ENCODE measurements around the gene RBM20. TPM values are rescaled to one million over a fixed set of nuclear protein-coding genes. Genes with fewer than 3 reads are reported as not detected.

RBM20 gene
- total and polyA plus RNA-seq, 2 of the 13 experiments (the other 11 are each of a cell fraction or from before 2014, with no cell fraction given) = 0.02 to 0.22 TPM

DNA sequence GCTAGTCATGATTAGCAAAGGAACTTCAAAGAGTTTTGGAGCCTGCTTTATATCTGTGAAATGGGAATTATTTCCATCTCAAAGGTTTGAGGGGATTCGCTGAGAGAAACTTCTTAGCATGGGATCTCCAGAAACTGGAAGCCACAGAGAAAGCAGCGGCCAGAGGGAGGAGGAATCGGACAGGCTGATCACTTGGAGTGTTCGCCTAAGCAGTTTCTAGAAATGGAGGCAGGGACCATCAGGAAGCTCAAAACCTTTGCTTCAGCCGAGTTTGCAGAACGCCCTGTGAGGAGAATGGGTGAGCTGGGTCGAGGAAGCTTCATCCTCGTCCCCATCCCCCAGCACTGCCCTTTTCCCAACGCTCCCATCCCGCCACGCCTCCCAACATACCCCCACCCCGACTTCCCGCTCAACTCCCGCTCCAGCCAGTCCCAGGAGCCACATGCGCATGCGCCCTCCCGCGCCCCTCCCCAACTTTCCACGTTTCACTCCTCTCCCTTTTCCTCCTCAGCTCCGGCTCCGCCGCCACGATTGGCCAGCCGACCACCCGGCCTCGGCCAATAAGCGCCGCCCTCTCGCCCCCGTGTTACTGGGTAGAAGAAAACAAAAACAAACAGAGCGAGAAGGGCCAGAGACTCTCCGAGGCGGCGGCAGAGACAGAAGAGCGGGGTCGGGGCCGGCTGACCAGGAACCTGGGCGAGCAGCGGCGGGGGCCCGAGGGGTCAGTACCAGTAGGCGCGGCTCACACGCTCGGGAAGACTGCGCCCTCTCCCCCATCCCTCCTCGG, 227.4 kb downstream of the RBM20 start, which contains the start of gene PDCD4 (continued):
- TF ChIP-seq, protein P1, sequence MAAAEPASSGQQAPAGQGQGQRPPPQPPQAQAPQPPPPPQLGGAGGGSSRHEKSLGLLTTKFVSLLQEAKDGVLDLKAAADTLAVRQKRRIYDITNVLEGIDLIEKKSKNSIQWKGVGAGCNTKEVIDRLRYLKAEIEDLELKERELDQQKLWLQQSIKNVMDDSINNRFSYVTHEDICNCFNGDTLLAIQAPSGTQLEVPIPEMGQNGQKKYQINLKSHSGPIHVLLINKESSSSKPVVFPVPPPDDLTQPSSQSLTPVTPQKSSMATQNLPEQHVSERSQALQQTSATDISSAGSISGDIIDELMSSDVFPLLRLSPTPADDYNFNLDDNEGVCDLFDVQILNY (CRISPR knock-in tag; conservative IDR thresholded peaks at IDR 0.05) = no peak
- TF ChIP-seq, protein P2, sequence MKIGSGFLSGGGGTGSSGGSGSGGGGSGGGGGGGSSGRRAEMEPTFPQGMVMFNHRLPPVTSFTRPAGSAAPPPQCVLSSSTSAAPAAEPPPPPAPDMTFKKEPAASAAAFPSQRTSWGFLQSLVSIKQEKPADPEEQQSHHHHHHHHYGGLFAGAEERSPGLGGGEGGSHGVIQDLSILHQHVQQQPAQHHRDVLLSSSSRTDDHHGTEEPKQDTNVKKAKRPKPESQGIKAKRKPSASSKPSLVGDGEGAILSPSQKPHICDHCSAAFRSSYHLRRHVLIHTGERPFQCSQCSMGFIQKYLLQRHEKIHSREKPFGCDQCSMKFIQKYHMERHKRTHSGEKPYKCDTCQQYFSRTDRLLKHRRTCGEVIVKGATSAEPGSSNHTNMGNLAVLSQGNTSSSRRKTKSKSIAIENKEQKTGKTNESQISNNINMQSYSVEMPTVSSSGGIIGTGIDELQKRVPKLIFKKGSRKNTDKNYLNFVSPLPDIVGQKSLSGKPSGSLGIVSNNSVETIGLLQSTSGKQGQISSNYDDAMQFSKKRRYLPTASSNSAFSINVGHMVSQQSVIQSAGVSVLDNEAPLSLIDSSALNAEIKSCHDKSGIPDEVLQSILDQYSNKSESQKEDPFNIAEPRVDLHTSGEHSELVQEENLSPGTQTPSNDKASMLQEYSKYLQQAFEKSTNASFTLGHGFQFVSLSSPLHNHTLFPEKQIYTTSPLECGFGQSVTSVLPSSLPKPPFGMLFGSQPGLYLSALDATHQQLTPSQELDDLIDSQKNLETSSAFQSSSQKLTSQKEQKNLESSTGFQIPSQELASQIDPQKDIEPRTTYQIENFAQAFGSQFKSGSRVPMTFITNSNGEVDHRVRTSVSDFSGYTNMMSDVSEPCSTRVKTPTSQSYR (CRISPR knock-in tag; IDR thresholded peaks at IDR 0.05; ENCODE audit: borderline replicate concordance) = peak; percentile 82; the same call in 1 of the 2 replicates
- TF ChIP-seq, protein P3, sequence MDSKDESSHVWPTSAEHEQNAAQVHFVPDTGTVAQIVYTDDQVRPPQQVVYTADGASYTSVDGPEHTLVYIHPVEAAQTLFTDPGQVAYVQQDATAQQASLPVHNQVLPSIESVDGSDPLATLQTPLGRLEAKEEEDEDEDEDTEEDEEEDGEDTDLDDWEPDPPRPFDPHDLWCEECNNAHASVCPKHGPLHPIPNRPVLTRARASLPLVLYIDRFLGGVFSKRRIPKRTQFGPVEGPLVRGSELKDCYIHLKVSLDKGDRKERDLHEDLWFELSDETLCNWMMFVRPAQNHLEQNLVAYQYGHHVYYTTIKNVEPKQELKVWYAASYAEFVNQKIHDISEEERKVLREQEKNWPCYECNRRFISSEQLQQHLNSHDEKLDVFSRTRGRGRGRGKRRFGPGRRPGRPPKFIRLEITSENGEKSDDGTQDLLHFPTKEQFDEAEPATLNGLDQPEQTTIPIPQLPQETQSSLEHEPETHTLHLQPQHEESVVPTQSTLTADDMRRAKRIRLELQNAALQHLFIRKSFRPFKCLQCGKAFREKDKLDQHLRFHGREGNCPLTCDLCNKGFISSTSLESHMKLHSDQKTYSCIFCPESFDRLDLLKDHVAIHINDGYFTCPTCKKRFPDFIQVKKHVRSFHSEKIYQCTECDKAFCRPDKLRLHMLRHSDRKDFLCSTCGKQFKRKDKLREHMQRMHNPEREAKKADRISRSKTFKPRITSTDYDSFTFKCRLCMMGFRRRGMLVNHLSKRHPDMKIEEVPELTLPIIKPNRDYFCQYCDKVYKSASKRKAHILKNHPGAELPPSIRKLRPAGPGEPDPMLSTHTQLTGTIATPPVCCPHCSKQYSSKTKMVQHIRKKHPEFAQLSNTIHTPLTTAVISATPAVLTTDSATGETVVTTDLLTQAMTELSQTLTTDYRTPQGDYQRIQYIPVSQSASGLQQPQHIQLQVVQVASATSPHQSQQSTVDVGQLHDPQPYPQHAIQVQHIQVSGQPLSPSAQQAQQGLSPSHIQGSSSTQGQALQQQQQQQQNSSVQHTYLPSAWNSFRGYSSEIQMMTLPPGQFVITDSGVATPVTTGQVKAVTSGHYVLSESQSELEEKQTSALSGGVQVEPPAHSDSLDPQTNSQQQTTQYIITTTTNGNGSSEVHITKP (CRISPR knock-in tag; IDR thresholded peaks at IDR 0.05; ENCODE audit: low read depth) = no peak
- TF ChIP-seq, protein P4, sequence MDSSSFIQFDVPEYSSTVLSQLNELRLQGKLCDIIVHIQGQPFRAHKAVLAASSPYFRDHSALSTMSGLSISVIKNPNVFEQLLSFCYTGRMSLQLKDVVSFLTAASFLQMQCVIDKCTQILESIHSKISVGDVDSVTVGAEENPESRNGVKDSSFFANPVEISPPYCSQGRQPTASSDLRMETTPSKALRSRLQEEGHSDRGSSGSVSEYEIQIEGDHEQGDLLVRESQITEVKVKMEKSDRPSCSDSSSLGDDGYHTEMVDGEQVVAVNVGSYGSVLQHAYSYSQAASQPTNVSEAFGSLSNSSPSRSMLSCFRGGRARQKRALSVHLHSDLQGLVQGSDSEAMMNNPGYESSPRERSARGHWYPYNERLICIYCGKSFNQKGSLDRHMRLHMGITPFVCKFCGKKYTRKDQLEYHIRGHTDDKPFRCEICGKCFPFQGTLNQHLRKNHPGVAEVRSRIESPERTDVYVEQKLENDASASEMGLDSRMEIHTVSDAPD (CRISPR knock-in tag; IDR thresholded peaks at IDR 0.05) = no peak
- TF ChIP-seq NKX3-1 (CRISPR knock-in tag; IDR thresholded peaks at IDR 0.05) = no peak
- no peak for TF ChIP-seq SP1 (IDR thresholded peaks at IDR 0.05)
- no peak for TF ChIP-seq SP1 (CRISPR knock-in tag; IDR thresholded peaks at IDR 0.05)
- no peak for TF ChIP-seq ZNF7 (CRISPR knock-in tag; IDR thresholded peaks at IDR 0.05)
- TF ChIP-seq ATF7 (IDR thresholded peaks at IDR 0.05) = no peak
- TF ChIP-seq ATF7 (CRISPR knock-in tag; IDR thresholded peaks at IDR 0.05) = peak; percentile 28; the same call in 1 of the 2 replicates
- no peak for TF ChIP-seq LCORL (IDR thresholded peaks at IDR 0.05)
- no peak for TF ChIP-seq LCORL (CRISPR knock-in tag; IDR thresholded peaks at IDR 0.05)
- TF ChIP-seq, protein P5, sequence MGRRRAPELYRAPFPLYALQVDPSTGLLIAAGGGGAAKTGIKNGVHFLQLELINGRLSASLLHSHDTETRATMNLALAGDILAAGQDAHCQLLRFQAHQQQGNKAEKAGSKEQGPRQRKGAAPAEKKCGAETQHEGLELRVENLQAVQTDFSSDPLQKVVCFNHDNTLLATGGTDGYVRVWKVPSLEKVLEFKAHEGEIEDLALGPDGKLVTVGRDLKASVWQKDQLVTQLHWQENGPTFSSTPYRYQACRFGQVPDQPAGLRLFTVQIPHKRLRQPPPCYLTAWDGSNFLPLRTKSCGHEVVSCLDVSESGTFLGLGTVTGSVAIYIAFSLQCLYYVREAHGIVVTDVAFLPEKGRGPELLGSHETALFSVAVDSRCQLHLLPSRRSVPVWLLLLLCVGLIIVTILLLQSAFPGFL (CRISPR knock-in tag; IDR thresholded peaks at IDR 0.05) = no peak
- no peak for TF ChIP-seq AGO2 (optimal IDR thresholded peaks at IDR 0.05; ENCODE audit: low read depth, low read length)
- 0 out of 2 replicates have a peak, but pooled peaks have one; percentile 5 for TF ChIP-seq NR2C2 (CRISPR knock-in tag; IDR thresholded peaks at IDR 0.05; ENCODE audit: borderline replicate concordance)
- peak; percentile 13; the same call in 1 of the 2 replicates for TF ChIP-seq KLF12 (CRISPR knock-in tag; IDR thresholded peaks at IDR 0.05; ENCODE audit: borderline replicate concordance)
- TF ChIP-seq MZF1 (CRISPR knock-in tag; IDR thresholded peaks at IDR 0.05; ENCODE audit: borderline replicate concordance) = no peak
- TF ChIP-seq RXRA (CRISPR knock-in tag; IDR thresholded peaks at IDR 0.05) = no peak
- no peak for TF ChIP-seq MTF1 (CRISPR knock-in tag; IDR thresholded peaks at IDR 0.05)
- no peak for TF ChIP-seq ZNF121 (CRISPR knock-in tag; IDR thresholded peaks at IDR 0.05)
- TF ChIP-seq ZNF556 (CRISPR knock-in tag; IDR thresholded peaks at IDR 0.05; ENCODE audit: borderline replicate concordance) = 0 out of 2 replicates have a peak, but pooled peaks have one; percentile 26
